GM10266 (cell line): ENCODE results near the gene USP17L17.
"Not testable (repeated sequence)": the region's sequence is repeated elsewhere in the genome, so short reads cannot be mapped to it uniquely, and the experiment has no call there.

Experiments
- DNase-seq: peaks from one replicate; pipeline ENCODE4 v3.0.0; 2012; ENCODE audit errors: extremely low spot score

USP17L17 gene, protein sequence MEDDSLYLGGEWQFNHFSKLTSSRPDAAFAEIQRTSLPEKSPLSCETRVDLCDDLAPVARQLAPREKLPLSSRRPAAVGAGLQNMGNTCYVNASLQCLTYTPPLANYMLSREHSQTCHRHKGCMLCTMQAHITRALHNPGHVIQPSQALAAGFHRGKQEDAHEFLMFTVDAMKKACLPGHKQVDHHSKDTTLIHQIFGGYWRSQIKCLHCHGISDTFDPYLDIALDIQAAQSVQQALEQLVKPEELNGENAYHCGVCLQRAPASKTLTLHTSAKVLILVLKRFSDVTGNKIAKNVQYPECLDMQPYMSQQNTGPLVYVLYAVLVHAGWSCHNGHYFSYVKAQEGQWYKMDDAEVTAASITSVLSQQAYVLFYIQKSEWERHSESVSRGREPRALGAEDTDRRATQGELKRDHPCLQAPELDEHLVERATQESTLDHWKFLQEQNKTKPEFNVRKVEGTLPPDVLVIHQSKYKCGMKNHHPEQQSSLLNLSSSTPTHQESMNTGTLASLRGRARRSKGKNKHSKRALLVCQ

DNA sequence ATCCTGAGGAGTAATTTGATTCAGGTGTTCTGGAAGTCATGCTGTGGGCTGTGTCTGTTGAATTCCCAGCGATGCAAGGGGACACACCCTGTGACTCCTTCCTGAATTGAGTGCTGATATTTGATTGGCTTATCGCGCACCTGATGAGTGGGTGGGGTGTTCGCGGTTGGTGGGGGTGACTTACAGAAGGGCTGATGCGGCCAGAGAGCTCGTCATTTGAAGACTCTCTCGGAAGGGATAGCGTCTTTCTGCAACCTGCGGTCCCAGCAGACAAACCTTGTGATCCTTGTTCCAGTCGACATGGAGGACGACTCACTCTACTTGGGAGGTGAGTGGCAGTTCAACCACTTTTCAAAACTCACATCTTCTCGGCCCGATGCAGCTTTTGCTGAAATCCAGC, at the start of gene USP17L17:
Gene USP17L17, plus strand, starts transcription at position 301 of the 400 bp plus-strand sequence. Its CDS starts 0 bp downstream, at position 301.
- not testable (repeated sequence) for DNase-seq

DNA sequence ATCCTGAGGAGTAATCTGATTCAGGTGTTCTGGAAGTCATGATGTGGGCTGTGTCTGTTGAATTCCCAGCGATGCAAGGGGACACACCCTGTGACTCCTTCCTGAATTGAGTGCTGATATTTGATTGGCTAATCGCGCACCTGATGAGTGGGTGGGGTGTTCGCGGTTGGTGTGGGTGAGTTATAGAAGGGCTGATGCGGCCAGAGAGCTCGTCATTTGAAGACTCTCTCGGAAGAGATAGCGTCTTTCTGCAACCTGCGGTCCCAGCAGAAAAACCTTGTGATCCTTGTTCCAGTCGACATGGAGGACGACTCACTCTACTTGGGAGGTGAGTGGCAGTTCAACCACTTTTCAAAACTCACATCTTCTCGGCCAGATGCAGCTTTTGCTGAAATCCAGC, 33.3 kb upstream of the USP17L17 start, which contains the start of gene USP17L10:
Gene USP17L10, plus strand, starts transcription at position 301 of the 400 bp plus-strand sequence. Its CDS starts 0 bp downstream, at position 301.
- not testable (repeated sequence) for DNase-seq

DNA sequence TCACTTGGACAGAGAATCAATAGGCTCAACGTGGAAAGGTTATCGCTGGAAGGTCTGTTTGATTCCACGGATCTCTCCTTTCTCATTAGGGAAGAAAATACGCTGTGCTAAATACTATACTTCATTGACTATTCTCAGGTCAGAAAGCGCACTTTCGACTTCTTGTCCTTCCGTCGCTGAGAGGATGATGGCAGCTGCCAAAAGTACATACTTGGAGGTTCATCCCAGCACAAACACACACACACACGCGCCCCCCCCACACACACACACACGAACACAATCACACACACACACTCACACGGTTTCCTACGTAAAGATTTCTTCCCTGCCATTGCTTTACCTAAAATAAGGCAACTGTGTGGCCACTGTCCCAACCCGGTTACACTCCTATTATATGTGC, 29.0 kb upstream of the USP17L17 start:
- DNase-seq, result not testable (repeated sequence)

DNA sequence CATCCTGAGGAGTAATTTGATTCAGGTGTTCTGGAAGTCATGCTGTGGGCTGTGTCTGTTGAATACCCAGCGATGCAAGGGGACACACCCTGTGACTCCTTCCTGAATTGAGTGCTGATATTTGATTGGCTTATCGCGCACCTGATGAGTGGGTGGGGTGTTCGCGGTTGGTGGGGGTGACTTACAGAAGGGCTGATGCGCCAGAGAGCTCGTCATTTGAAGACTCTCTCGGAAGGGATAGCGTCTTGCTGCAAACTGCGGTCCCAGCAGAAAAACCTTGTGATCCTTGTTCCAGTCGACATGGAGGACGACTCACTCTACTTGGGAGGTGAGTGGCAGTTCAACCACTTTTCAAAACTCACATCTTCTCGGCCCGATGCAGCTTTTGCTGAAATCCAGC, 28.6 kb upstream of the USP17L17 start, which contains the start of gene USP17L11:
Gene USP17L11, plus strand, starts transcription at position 301 of the 400 bp plus-strand sequence. Its CDS starts 0 bp downstream, at position 301.
- not testable (repeated sequence) for DNase-seq

DNA sequence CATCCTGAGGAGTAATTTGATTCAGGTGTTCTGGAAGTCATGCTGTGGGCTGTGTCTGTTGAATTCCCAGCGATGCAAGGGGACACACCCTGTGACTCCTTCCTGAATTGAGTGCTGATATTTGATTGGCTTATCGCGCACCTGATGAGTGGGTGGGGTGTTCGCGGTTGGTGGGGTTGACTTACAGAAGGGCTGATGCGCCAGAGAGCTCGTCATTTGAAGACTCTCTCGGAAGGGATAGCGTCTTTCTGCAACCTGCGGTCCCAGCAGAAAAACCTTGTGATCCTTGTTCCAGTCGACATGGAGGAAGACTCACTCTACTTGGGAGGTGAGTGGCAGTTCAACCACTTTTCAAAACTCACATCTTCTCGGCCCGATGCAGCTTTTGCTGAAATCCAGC, 23.8 kb upstream of the USP17L17 start, which contains the start of gene USP17L12:
Gene USP17L12, plus strand, starts transcription at position 301 of the 400 bp plus-strand sequence. Its CDS starts 0 bp downstream, at position 301.
- DNase-seq, result not testable (repeated sequence)

DNA sequence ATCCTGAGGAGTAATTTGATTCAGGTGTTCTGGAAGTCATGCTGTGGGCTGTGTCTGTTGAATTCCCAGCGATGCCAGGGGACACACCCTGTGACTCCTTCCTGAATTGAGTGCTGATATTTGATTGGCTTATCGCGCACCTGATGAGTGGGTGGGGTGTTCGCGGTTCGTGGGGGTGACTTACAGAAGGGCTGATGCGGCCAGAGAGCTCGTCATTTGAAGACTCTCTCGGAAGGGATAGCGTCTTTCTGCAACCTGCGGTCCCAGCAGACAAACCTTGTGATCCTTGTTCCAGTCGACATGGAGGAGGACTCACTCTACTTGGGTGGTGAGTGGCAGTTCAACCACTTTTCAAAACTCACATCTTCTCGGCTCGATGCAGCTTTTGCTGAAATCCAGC, 19.1 kb upstream of the USP17L17 start, which contains the start of gene USP17L13:
Gene USP17L13, plus strand, starts transcription at position 301 of the 400 bp plus-strand sequence. Its CDS starts 0 bp downstream, at position 301.
- DNase-seq, result not testable (repeated sequence)

DNA sequence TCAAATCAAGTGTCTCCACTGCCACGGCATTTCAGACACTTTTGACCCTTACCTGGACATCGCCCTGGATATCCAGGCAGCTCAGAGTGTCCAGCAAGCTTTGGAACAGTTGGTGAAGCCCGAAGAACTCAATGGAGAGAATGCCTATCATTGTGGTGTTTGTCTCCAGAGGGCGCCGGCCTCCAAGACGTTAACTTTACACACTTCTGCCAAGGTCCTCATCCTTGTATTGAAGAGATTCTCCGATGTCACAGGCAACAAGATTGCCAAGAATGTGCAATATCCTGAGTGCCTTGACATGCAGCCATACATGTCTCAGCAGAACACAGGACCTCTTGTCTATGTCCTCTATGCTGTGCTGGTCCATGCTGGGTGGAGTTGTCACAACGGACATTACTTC, 13.4 kb upstream of the USP17L17 start:
- DNase-seq, result not testable (repeated sequence)

DNA sequence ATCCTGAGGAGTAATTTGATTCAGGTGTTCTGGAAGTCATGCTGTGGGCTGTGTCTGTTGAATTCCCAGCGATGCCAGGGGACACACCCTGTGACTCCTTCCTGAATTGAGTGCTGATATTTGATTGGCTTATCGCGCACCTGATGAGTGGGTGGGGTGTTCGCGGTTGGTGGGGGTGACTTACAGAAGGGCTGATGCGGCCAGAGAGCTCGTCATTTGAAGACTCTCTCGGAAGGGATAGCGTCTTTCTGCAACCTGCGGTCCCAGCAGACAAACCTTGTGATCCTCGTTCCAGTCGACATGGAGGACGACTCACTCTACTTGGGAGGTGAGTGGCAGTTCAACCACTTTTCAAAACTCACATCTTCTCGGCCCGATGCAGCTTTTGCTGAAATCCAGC, 9.6 kb upstream of the USP17L17 start, which contains the start of gene USP17L15:
Gene USP17L15, plus strand, starts transcription at position 301 of the 400 bp plus-strand sequence. Its CDS starts 0 bp downstream, at position 301.
- not testable (repeated sequence) for DNase-seq

DNA sequence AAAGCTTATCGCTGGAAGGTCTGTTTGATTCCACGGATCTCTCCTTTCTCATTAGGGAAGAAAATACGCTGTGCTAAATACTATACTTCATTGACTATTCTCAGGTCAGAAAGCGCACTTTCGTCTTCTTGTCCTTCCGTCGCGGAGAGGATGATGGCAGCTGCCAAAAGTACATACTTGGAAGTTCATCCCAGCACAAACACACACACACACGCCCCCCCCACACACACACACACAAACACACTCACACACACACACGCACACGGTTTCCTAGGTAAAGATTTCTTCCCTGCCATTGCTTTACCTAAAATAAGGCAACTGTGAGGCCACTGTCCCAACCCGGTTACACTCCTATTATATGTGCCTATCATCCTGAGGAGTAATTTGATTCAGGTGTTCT, 5.2 kb upstream of the USP17L17 start:
- DNase-seq, result not testable (repeated sequence)

DNA sequence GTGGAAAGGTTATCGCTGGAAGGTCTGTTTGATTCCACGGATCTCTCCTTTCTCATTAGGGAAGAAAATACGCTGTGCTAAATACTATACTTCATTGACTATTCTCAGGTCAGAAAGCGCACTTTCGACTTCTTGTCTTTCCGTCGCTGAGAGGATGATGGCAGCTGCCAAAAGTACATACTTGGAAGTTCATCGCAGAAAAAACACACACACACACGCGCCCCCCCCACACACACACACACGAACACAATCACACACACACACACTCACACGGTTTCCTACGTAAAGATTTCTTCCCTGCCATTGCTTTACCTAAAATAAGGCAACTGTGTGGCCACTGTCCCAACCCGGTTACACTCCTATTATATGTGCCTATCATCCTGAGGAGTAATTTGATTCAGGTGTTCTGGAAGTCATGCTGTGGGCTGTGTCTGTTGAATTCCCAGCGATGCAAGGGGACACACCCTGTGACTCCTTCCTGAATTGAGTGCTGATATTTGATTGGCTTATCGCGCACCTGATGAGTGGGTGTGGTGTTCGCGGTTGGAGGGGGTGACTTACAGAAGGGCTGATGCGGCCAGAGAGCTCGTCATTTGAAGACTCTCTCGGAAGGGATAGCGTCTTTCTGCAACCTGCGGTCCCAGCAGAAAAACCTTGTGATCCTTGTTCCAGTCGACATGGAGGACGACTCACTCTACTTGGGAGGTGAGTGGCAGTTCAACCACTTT, 4.4 kb downstream of the USP17L17 start, which contains the start of gene USP17L18:
Gene USP17L18, plus strand, starts transcription at position 678 of the 728 bp plus-strand sequence. Its CDS starts 0 bp downstream, at position 678.
- not testable (repeated sequence) for DNase-seq

DNA sequence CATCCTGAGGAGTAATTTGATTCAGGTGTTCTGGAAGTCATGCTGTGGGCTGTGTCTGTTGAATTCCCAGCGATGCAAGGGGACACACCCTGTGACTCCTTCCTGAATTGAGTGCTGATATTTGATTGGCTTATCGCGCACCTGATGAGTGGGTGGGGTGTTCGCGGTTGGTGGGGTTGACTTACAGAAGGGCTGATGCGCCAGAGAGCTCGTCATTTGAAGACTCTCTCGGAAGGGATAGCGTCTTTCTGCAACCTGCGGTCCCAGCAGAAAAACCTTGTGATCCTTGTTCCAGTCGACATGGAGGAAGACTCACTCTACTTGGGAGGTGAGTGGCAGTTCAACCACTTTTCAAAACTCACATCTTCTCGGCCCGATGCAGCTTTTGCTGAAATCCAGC, 9.4 kb downstream of the USP17L17 start, which contains the start of gene USP17L19:
Gene USP17L19, plus strand, starts transcription at position 301 of the 400 bp plus-strand sequence. Its CDS starts 0 bp downstream, at position 301.
- DNase-seq, result not testable (repeated sequence)

DNA sequence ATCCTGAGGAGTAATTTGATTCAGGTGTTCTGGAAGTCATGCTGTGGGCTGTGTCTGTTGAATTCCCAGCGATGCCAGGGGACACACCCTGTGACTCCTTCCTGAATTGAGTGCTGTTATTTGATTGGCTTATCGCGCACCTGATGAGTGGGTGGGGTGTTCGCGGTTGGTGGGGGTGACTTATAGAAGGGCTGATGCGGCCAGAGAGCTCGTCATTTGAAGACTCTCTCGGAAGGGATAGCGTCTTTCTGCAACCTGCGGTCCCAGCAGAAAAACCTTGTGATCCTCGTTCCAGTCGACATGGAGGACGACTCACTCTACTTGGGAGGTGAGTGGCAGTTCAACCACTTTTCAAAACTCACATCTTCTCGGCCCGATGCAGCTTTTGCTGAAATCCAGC, 14.1 kb downstream of the USP17L17 start, which contains the start of gene USP17L20:
Gene USP17L20, plus strand, starts transcription at position 301 of the 400 bp plus-strand sequence. Its CDS starts 0 bp downstream, at position 301.
- not testable (repeated sequence) for DNase-seq

DNA sequence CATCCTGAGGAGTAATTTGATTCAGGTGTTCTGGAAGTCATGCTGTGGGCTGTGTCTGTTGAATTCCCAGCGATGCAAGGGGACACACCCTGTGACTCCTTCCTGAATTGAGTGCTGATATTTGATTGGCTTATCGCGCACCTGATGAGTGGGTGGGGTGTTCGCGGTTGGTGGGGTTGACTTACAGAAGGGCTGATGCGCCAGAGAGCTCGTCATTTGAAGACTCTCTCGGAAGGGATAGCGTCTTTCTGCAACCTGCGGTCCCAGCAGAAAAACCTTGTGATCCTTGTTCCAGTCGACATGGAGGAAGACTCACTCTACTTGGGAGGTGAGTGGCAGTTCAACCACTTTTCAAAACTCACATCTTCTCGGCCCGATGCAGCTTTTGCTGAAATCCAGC, 18.9 kb downstream of the USP17L17 start, which contains the start of gene USP17L21:
Gene USP17L21, plus strand, starts transcription at position 301 of the 400 bp plus-strand sequence. Its CDS starts 0 bp downstream, at position 301.
- not testable (repeated sequence) for DNase-seq

DNA sequence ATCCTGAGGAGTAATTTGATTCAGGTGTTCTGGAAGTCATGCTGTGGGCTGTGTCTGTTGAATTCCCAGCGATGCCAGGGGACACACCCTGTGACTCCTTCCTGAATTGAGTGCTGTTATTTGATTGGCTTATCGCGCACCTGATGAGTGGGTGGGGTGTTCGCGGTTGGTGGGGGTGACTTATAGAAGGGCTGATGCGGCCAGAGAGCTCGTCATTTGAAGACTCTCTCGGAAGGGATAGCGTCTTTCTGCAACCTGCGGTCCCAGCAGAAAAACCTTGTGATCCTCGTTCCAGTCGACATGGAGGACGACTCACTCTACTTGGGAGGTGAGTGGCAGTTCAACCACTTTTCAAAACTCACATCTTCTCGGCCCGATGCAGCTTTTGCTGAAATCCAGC, 23.6 kb downstream of the USP17L17 start, which contains the start of gene USP17L22:
Gene USP17L22, plus strand, starts transcription at position 301 of the 400 bp plus-strand sequence. Its CDS starts 0 bp downstream, at position 301.
- not testable (repeated sequence) for DNase-seq

DNA sequence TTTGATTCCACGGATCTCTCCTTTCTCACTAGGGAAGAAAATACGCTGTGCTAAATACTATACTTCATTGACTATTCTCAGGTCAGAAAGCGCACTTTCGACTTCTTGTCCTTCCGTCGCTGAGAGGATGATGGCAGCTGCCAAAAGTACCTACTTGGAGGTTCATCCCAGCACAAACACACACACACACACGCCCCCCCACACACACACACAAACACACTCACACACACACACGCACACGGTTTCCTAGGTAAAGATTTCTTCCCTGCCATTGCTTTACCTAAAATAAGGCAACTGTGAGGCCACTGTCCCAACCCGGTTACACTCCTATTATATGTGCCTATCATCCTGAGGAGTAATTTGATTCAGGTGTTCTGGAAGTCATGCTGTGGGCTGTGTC, 28.0 kb downstream of the USP17L17 start:
- not testable (repeated sequence) for DNase-seq
